ENCODE results near the gene G0S2.

DNA sequence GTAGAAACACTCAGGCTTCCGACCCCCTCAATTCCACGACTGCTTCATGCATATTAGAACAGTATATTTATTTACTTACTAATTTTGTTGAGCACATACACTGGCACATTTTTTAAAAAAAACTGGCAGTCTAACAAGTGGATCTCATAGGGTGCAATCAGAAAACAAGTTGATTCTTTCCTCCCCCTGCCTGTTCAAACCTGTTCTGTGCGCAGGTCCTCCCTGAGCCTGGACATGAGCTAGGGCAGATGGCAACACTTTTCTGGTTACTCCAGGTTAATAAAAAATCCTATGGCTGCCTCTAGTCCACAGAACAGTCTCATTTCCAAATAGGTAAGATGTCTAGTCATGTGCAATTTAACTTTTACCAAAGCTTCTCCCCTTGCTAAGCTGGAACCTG, 48.1 kb downstream of the G0S2 start:
- no peak for TF ChIP-seq ZFX (IDR thresholded peaks at IDR 0.05; ENCODE audit: borderline replicate concordance)
- TF ChIP-seq, protein P1, sequence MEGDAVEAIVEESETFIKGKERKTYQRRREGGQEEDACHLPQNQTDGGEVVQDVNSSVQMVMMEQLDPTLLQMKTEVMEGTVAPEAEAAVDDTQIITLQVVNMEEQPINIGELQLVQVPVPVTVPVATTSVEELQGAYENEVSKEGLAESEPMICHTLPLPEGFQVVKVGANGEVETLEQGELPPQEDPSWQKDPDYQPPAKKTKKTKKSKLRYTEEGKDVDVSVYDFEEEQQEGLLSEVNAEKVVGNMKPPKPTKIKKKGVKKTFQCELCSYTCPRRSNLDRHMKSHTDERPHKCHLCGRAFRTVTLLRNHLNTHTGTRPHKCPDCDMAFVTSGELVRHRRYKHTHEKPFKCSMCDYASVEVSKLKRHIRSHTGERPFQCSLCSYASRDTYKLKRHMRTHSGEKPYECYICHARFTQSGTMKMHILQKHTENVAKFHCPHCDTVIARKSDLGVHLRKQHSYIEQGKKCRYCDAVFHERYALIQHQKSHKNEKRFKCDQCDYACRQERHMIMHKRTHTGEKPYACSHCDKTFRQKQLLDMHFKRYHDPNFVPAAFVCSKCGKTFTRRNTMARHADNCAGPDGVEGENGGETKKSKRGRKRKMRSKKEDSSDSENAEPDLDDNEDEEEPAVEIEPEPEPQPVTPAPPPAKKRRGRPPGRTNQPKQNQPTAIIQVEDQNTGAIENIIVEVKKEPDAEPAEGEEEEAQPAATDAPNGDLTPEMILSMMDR (IDR thresholded peaks at IDR 0.05) = no peak
